Amniotic stem cell (primary cell): ENCODE results near the gene CORO2A.

Experiments
- DNase-seq: peaks from one replicate; lab custom pipeline; 2025; lab: John Stamatoyannopoulos, UW

CORO2A gene

GRCh38 chr9:98192503-98193335 is at the start of gene CORO2A:
CORO2A (minus strand) TSS chr9:98192637; CDS start chr9:98157660, 34,977 bp downstream.
- DNase-seq = peak; percentile 23

- no peak for DNase-seq
These were observed 49.2 kb upstream of the CORO2A start for GRCh38 chr9:98241357-98242300.

- DNase-seq = no peak
These were observed 48.0 kb upstream of the CORO2A start for GRCh38 chr9:98240475-98240874.

- DNase-seq = no peak
These were observed 44.6 kb upstream of the CORO2A start for GRCh38 chr9:98236901-98237487.

GRCh38 chr9:98235126-98235525 is 42.7 kb upstream of the CORO2A start:
- no peak for DNase-seq

GRCh38 chr9:98234245-98234825 is 41.9 kb upstream of the CORO2A start:
- DNase-seq = no peak

GRCh38 chr9:98232926-98233325 is 40.5 kb upstream of the CORO2A start:
- DNase-seq = no peak

- peak; percentile 39 for DNase-seq
These were observed 39.5 kb upstream of the CORO2A start for GRCh38 chr9:98231770-98232478.

GRCh38 chr9:98230789-98231188 is 38.4 kb upstream of the CORO2A start:
- DNase-seq = no peak

- no peak for DNase-seq
These were observed 37.9 kb upstream of the CORO2A start for GRCh38 chr9:98230304-98230703.

- DNase-seq = no peak
These were observed 37.2 kb upstream of the CORO2A start for GRCh38 chr9:98229620-98230019.

GRCh38 chr9:98229090-98229395 is 36.6 kb upstream of the CORO2A start:
- DNase-seq = no peak

- DNase-seq = no peak
These were observed 36.1 kb upstream of the CORO2A start for GRCh38 chr9:98228392-98229089.

GRCh38 chr9:98227883-98228282 is 35.4 kb upstream of the CORO2A start:
- no peak for DNase-seq

- DNase-seq = no peak
These were observed 34.5 kb upstream of the CORO2A start for GRCh38 chr9:98226957-98227356.

- no peak for DNase-seq
These were observed 34.1 kb upstream of the CORO2A start for GRCh38 chr9:98226516-98226915.

- no peak for DNase-seq
These were observed 32.6 kb upstream of the CORO2A start for GRCh38 chr9:98225015-98225442.

GRCh38 chr9:98222885-98223691 is 30.7 kb upstream of the CORO2A start:
- peak; percentile 79 for DNase-seq

- DNase-seq = no peak
These were observed 28.5 kb upstream of the CORO2A start for GRCh38 chr9:98220911-98221310.

- no peak for DNase-seq
These were observed 27.4 kb upstream of the CORO2A start for GRCh38 chr9:98219794-98220370.
